ENCODE results near the gene SKP2.

- TF ChIP-seq POLR2A (IDR thresholded peaks at IDR 0.05; ENCODE audit: low read length) (no peak), GATA1 (IDR thresholded peaks at IDR 0.05; ENCODE audit: low read depth, low read length) (no peak)
These were observed 4.2 kb upstream of the SKP2 start for GRCh38 chr5:36147681-36148080.

All from erythroblast (primary cell).